Measurements from ENCODE around the gene CDK5RAP2.

Gene CDK5RAP2

DNA sequence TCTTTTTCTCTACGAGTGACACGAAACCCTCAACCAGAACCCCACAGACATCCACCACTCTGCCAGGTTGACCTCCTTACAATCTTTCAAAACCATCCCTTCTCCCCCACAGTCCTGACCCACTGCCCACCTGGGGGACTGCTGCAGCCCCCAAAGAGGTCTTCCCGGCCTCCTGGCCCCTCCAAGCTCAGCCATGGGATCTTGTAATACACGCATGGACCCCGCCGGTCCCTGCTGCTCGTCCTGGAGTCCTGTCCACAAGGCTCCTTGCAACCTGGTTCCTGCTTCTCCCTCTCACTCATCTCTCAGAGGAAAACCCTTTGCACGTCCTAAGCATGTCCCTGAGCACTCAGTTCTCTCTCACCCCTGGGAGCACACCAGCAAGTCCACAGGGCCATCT is 187.3 kb downstream of the CDK5RAP2 start:
- Histone ChIP-seq H3K4me3 (replicated peaks; ENCODE audit: insufficient read depth, low read length) (no peak overlapping the region), H3K27ac (replicated peaks) (no peak overlapping the region), H3K27me3 (ENCODE audit: insufficient read depth, poor library complexity, severe bottlenecking) (no peaks in the 10 kb centered on the region)
- TF ChIP-seq POLR2AphosphoS5 (IDR thresholded peaks at IDR 0.05; ENCODE audit: low read depth) (no peak), SPI1 (IDR thresholded peaks at IDR 0.05; ENCODE audit: borderline replicate concordance, low read depth) (no peak), GABPA (IDR thresholded peaks at IDR 0.05; ENCODE audit: low read depth) (no peak)
- TF ChIP-seq, protein P1, sequence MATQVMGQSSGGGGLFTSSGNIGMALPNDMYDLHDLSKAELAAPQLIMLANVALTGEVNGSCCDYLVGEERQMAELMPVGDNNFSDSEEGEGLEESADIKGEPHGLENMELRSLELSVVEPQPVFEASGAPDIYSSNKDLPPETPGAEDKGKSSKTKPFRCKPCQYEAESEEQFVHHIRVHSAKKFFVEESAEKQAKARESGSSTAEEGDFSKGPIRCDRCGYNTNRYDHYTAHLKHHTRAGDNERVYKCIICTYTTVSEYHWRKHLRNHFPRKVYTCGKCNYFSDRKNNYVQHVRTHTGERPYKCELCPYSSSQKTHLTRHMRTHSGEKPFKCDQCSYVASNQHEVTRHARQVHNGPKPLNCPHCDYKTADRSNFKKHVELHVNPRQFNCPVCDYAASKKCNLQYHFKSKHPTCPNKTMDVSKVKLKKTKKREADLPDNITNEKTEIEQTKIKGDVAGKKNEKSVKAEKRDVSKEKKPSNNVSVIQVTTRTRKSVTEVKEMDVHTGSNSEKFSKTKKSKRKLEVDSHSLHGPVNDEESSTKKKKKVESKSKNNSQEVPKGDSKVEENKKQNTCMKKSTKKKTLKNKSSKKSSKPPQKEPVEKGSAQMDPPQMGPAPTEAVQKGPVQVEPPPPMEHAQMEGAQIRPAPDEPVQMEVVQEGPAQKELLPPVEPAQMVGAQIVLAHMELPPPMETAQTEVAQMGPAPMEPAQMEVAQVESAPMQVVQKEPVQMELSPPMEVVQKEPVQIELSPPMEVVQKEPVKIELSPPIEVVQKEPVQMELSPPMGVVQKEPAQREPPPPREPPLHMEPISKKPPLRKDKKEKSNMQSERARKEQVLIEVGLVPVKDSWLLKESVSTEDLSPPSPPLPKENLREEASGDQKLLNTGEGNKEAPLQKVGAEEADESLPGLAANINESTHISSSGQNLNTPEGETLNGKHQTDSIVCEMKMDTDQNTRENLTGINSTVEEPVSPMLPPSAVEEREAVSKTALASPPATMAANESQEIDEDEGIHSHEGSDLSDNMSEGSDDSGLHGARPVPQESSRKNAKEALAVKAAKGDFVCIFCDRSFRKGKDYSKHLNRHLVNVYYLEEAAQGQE (IDR thresholded peaks at IDR 0.05; ENCODE audit: insufficient replicate concordance, low read depth): no peak
- TF ChIP-seq, protein P2, sequence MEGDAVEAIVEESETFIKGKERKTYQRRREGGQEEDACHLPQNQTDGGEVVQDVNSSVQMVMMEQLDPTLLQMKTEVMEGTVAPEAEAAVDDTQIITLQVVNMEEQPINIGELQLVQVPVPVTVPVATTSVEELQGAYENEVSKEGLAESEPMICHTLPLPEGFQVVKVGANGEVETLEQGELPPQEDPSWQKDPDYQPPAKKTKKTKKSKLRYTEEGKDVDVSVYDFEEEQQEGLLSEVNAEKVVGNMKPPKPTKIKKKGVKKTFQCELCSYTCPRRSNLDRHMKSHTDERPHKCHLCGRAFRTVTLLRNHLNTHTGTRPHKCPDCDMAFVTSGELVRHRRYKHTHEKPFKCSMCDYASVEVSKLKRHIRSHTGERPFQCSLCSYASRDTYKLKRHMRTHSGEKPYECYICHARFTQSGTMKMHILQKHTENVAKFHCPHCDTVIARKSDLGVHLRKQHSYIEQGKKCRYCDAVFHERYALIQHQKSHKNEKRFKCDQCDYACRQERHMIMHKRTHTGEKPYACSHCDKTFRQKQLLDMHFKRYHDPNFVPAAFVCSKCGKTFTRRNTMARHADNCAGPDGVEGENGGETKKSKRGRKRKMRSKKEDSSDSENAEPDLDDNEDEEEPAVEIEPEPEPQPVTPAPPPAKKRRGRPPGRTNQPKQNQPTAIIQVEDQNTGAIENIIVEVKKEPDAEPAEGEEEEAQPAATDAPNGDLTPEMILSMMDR (IDR thresholded peaks at IDR 0.05; ENCODE audit: insufficient read depth, low read length): no peak
- no peak for DNase-seq (ENCODE audit: low read depth in 1 of 2, low spot score in 1 of 2)

DNA sequence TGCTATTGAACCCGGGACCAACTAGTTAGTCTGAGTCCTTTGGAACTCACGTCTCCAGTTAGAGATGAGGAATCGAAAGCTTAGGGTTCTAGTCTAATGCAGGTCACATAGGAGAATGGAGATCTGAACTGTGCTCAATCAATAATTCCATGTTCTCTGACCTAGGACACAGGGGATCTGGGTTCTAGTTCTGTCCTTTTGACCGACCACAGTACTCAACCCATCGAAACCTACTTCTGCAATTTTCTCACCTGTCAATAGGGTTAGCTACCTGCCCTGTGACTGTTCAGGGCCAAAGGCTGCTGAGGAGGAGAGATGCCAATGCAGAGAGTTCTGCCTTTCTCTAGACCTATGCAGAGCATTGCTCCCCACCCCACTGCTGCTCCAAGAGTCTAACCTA is 187.7 kb downstream of the CDK5RAP2 start:
- H3K27me3 ChIP-seq (ENCODE audit: insufficient read depth, poor library complexity, severe bottlenecking): no peaks in the 10 kb centered on the region
- TF ChIP-seq, protein P2 (IDR thresholded peaks at IDR 0.05; ENCODE audit: insufficient read depth, low read length): no peak
- TF ChIP-seq SPI1 (IDR thresholded peaks at IDR 0.05; ENCODE audit: borderline replicate concordance, low read depth) (no peak), POLR2AphosphoS5 (IDR thresholded peaks at IDR 0.05; ENCODE audit: low read depth) (no peak), GABPA (IDR thresholded peaks at IDR 0.05; ENCODE audit: low read depth) (no peak)
- TF ChIP-seq, protein P1 (IDR thresholded peaks at IDR 0.05; ENCODE audit: insufficient replicate concordance, low read depth): no peak
- H3K27ac ChIP-seq (replicated peaks): no peak overlapping the region

DNA sequence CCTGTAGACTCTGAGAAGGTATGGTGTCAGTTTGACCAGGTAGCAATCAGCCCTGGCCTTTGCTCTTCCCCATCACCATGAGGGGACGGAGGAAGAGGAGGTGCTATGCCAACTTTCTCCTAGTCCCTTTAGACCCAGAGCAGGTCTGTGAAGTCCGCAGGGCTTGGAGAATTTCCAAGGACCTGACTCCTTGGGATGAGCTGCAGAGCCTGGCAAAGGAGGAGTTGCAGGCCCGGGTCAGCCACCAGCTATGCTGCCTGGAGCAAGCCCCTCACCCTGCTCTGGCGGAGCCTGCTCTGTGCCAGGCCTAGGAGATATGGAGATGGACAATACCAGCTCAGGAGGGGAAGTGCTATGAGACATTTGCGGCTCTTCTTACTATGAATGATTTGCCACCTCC is 188.3 kb downstream of the CDK5RAP2 start:
- TF ChIP-seq, protein P1 (IDR thresholded peaks at IDR 0.05; ENCODE audit: insufficient replicate concordance, low read depth): no peak
- TF ChIP-seq GABPA (IDR thresholded peaks at IDR 0.05; ENCODE audit: low read depth) (no peak), SPI1 (IDR thresholded peaks at IDR 0.05; ENCODE audit: borderline replicate concordance, low read depth) (no peak), POLR2AphosphoS5 (IDR thresholded peaks at IDR 0.05; ENCODE audit: low read depth) (no peak)
- TF ChIP-seq, protein P2 (IDR thresholded peaks at IDR 0.05; ENCODE audit: insufficient read depth, low read length): no peak
- H3K4me3 ChIP-seq (replicated peaks; ENCODE audit: insufficient read depth, low read length): no peak overlapping the region
- DNase-seq (ENCODE audit: low read depth in 1 of 2, low spot score in 1 of 2): no peak
- no peak overlapping the region for H3K27ac ChIP-seq (replicated peaks)
- H3K27me3 ChIP-seq (ENCODE audit: insufficient read depth, poor library complexity, severe bottlenecking): no peaks in the 10 kb centered on the region

More for the DNA sequence above, 187.7 kb downstream of the CDK5RAP2 start:
- H3K4me3 ChIP-seq (replicated peaks; ENCODE audit: insufficient read depth, low read length): no peak overlapping the region
- DNase-seq (ENCODE audit: low read depth in 1 of 2, low spot score in 1 of 2): no peak
